GM23248 (cell line): ENCODE measurements around the gene RNF26. TPM values are rescaled to one million over a fixed set of nuclear protein-coding genes. Genes with fewer than 3 reads are reported as not detected.
A peak's percentile ranks its signal among the peaks of the same experiment; 100 is the strongest.

Experiments
- DNase-seq: peaks from one replicate; pipeline ENCODE4 v3.0.0-alpha.2; 2015
- H2AFZ ChIP-seq: fragments of 200-600 bp; sonication (generic); 2 replicates; pipeline ENCODE4 v1.6.1; 2016; ENCODE audit warnings: antibody characterized with exemption
- H3F3A ChIP-seq: fragments of 200-600 bp; sonication (generic); 2 replicates; pipeline ENCODE4 v1.6.1; 2016; ENCODE audit warnings: mild to moderate bottlenecking, antibody characterized with exemption, mixed run types; ENCODE audit not compliant: insufficient read depth
- H3K27ac ChIP-seq: fragments of 200-600 bp; sonication (generic); 2 replicates; pipeline ENCODE4 v1.5.1; 2016; ENCODE audit warnings: mild to moderate bottlenecking
- H3K27me3 ChIP-seq: fragments of 200-600 bp; sonication (generic); replicated peaks from 2 replicates; pipeline ENCODE4 v1.6.1; 2016; ENCODE audit warnings: mild to moderate bottlenecking; ENCODE audit not compliant: insufficient read depth
- H3K36me3 ChIP-seq: fragments of 200-600 bp; sonication (generic); 2 replicates; pipeline ENCODE4 v1.6.1; 2016; ENCODE audit warnings: low read depth, mild to moderate bottlenecking
- H3K4me1 ChIP-seq: fragments of 200-600 bp; sonication (generic); 2 replicates; pipeline ENCODE4 v1.6.1; 2016; ENCODE audit warnings: mild to moderate bottlenecking; ENCODE audit not compliant: insufficient read depth
- H3K4me2 ChIP-seq: fragments of 200-600 bp; sonication (generic); one replicate; pipeline ENCODE4 v1.6.1; 2016; ENCODE audit warnings: mild to moderate bottlenecking; ENCODE audit not compliant: unreplicated experiment
- H3K4me3 ChIP-seq: fragments of 200-600 bp; sonication (generic); 2 replicates; pipeline ENCODE4 v1.5.1; 2016; ENCODE audit warnings: mild to moderate bottlenecking
- H3K79me2 ChIP-seq: fragments of 200-600 bp; sonication (generic); 2 replicates; pipeline ENCODE4 v1.6.1; 2016; ENCODE audit warnings: mild to moderate bottlenecking; ENCODE audit not compliant: insufficient read depth
- H3K9ac ChIP-seq: fragments of 200-600 bp; sonication (generic); 2 replicates; pipeline ENCODE4 v1.6.1; 2016; ENCODE audit warnings: mild to moderate bottlenecking
- H3K9me2 ChIP-seq: fragments of 200-600 bp; sonication (generic); 2 replicates; pipeline ENCODE4 v1.6.1; 2016; ENCODE audit warnings: mixed run types, mild to moderate bottlenecking, moderate library complexity; ENCODE audit not compliant: insufficient read depth
- H3K9me3 ChIP-seq: fragments of 200-600 bp; sonication (generic); one replicate; pipeline ENCODE4 v1.6.1; 2017; ENCODE audit warnings: low read depth
- H4K20me1 ChIP-seq: fragments of 200-600 bp; sonication (generic); 2 replicates; pipeline ENCODE4 v1.6.0; 2016; ENCODE audit not compliant: insufficient read depth
- EZH2 ChIP-seq: fragments of 200-600 bp; sonication (generic); IDR thresholded peaks from 2 replicates; pipeline ENCODE4 v1.6.1; 2018; ENCODE audit warnings: antibody characterized with exemption, mild to moderate bottlenecking; ENCODE audit not compliant: insufficient read depth, poor library complexity, severe bottlenecking
- EZH2phosphoT487 ChIP-seq: fragments of 200-600 bp; sonication (generic); IDR thresholded peaks from 2 replicates; pipeline ENCODE4 v1.6.1; 2018; ENCODE audit warnings: antibody characterized with exemption, moderate library complexity, mild to moderate bottlenecking, low read depth; ENCODE audit not compliant: insufficient read depth
- WGBS, 2 experiments: methylation state at CpG; one replicate each; pipeline ENCODE4 v1.1.6; 2015 to 2017; ENCODE audit warnings: low lambda C conversion rate in 2 of 2, low coverage in 1 of 2; ENCODE audit errors: missing lambda C conversion rate in 2 of 2; 5-methylcytosine and 5-hydroxymethylcytosine counted together
- in situ Hi-C: fragments of 300-500 bp; cut with MboI; formaldehyde crosslinking; loops from 2 replicates; pipeline ENCODE4 v1.15.0; 2020
- polyA plus RNA-seq: library from polyadenylated mRNA; unstranded; fragments of >200 nt; fragmentation: Nextera tagmentation; extraction: Ambion mirVana; gene quantifications from 2 replicates; pipeline ENCODE4 v1.2.1, GENCODE V29; 2016
- total RNA-seq: library from RNA; depleted of rRNA; stranded (reverse); fragments of >200 nt; shearing (Covaris generic); gene quantifications from 2 replicates; pipeline ENCODE4 v1.2.3, GENCODE V29; 2014

The RNF26 gene
- total and polyA plus RNA-seq, 2 experiments from 2014 or later: 8.0 to 49.5 TPM

DNA sequence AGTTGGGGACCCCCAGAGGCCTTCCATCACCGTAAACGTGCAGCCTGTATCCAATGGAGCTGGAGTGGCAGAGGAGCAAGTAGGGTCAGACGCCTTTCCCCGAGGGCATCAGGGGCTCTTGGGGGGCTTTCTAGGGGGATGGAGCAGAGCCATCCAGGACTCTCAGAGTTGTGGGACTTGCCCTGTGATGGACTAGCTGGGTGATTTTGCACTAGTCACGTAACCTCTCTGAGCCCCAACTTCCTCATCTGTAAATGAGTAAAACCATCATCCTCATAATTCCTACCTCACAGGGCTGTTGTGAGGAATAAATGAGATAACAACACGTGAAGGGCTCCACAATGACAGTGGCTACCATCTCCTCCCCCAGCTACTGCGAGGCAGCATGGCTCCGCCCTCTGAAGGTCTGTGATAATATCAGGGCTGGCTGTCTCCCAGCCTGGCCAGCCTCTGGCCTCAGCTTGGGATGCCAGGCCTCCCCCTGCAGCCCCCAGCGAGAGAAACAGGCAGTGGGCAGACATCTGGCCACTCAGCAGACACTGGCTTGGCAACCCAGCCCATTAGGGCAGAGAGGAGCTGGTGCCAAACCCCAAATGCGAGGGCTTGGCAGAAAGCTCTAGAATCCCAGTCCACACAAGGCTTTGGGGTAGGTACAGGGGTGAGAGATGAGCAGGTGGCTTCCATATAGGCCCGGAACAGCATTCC, 40.5 kb downstream of the RNF26 start:
- no peaks in the 10 kb centered on the region for H3K36me3 ChIP-seq
- peak overlapping the region; percentile 5 for H3K4me2 ChIP-seq
- H3K27ac ChIP-seq: no peak overlapping the region
- peaks cover 23% of the 10 kb centered on the region for H3K4me1 ChIP-seq
- peak overlapping the region; percentile 2; the same call in 1 of the 2 replicates for H3K9ac ChIP-seq
- in situ Hi-C loops: no loop called here
- H3F3A ChIP-seq: no peaks in the 10 kb centered on the region
- no peaks in the 10 kb centered on the region for H3K9me2 ChIP-seq
- TF ChIP-seq EZH2phosphoT487: no peak
- TF ChIP-seq EZH2: no peak
- WGBS, 2 experiments: 40 to 43% methylated on average over 11 of the region's 11 CpGs
- no peak overlapping the region for H2AFZ ChIP-seq
- H3K9me3 ChIP-seq: no peaks in the 10 kb centered on the region
- no peaks in the 10 kb centered on the region for H4K20me1 ChIP-seq
- no peaks in the 10 kb centered on the region for H3K27me3 ChIP-seq
- H3K79me2 ChIP-seq: no peaks in the 10 kb centered on the region
- DNase-seq: peak; percentile 55
- no peak overlapping the region for H3K4me3 ChIP-seq

DNA sequence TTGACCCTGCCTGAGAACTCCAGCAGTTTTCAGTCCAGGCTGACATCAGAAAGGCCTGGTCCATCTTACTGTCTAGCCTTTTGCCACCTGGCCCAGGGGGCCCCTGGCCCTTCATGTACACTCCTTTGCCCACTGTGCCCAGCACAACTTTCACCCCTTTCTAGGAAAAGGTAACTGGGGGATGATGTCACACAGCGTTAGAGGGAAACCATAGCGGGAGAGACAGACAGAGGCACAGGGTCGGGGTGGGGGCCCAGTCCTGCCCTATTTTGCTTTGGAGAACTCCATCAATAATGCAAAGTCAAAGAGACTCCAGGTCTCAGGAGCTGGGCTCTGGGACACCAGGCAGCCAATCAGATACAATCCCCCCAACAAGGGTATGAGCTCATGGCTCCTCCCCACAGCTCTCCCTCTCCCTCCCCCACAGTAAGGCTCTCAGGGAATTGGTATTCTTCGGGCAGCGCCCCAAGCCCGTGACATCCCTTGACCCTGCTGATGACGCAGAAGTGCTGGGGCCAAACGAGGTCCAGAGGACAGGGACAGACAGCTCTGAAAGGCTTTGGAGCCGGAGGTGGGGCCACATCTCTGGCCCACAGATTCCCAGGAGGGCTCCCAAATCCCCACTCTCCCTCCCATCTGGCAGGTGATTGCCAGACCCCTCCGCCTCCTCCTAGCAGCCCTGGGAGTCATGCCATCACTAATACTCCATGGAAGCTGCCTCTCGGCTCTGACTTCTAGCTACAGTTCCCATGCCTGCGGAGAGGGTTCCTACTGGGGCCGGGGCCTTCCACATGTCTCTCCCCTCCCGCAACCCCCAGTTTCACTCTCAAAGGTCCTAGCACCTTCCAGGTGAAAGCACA, 41.2 kb downstream of the RNF26 start:
- Histone ChIP-seq H3K36me3 (no peaks in the 10 kb centered on the region), H3K4me2 (peak overlapping the region; percentile 14), H3K27me3 (no peaks in the 10 kb centered on the region), H4K20me1 (no peaks in the 10 kb centered on the region), H3K79me2 (no peaks in the 10 kb centered on the region), H3K4me3 (no peak overlapping the region), H3K9me2 (no peaks in the 10 kb centered on the region), H2AFZ (no peak overlapping the region), H3K27ac (0 out of 2 replicates have a peak overlapping the region, but pooled peaks have one; percentile 19), H3K9me3 (no peaks in the 10 kb centered on the region), H3F3A (no peaks in the 10 kb centered on the region), H3K9ac (peak overlapping the region; percentile 9; the same call in 1 of the 2 replicates), H3K4me1 (peaks cover 23% of the 10 kb centered on the region)
- DNase-seq: peak; percentile 86
- TF ChIP-seq EZH2phosphoT487: no peak
- no peak for TF ChIP-seq EZH2
- in situ Hi-C loops: no loop called here
- 46 to 51% methylated on average over 13 of the region's 14 CpGs for WGBS, 2 experiments

GRCh38 chr11:119376197-119376847, 42.0 kb downstream of the RNF26 start:
- Histone ChIP-seq H3K79me2 (no peaks in the 10 kb centered on the region), H2AFZ (no peak overlapping the region), H3K27ac (0 out of 2 replicates have a peak overlapping the region, but pooled peaks have one; percentile 19), H3K4me3 (no peak overlapping the region), H3K36me3 (no peaks in the 10 kb centered on the region), H3K4me2 (peak overlapping the region; percentile 14), H3K9ac (0 out of 2 replicates have a peak overlapping the region, but pooled peaks have one; percentile 9), H3K9me2 (no peaks in the 10 kb centered on the region), H3F3A (no peaks in the 10 kb centered on the region), H3K27me3 (no peaks in the 10 kb centered on the region), H4K20me1 (no peaks in the 10 kb centered on the region), H3K9me3 (no peaks in the 10 kb centered on the region), H3K4me1 (peaks cover 23% of the 10 kb centered on the region)
- in situ Hi-C loops: no loop called here
- peak; percentile 42 for DNase-seq
- TF ChIP-seq EZH2phosphoT487 (no peak), EZH2 (no peak)
- 93 to 94% methylated on average over 10 of the region's 11 CpGs for WGBS, 2 experiments

GRCh38 chr11:119377112-119377901, 43.0 kb downstream of the RNF26 start:
- in situ Hi-C loops: no loop called here
- H2AFZ ChIP-seq: no peak overlapping the region
- no peaks in the 10 kb centered on the region for H3K79me2 ChIP-seq
- DNase-seq: no peak
- H3F3A ChIP-seq: no peaks in the 10 kb centered on the region
- H3K9ac ChIP-seq: no peak overlapping the region
- H3K27me3 ChIP-seq: no peaks in the 10 kb centered on the region
- no peak overlapping the region for H3K4me2 ChIP-seq
- no peak overlapping the region for H3K4me3 ChIP-seq
- H3K36me3 ChIP-seq: no peaks in the 10 kb centered on the region
- TF ChIP-seq EZH2 (no peak), EZH2phosphoT487 (no peak)
- no peaks in the 10 kb centered on the region for H4K20me1 ChIP-seq
- WGBS, 2 experiments: 68 to 69% methylated on average over 12 of the region's 12 CpGs
- H3K9me3 ChIP-seq: no peaks in the 10 kb centered on the region
- no peak overlapping the region for H3K27ac ChIP-seq
- H3K9me2 ChIP-seq: no peaks in the 10 kb centered on the region
- peaks cover 28% of the 10 kb centered on the region for H3K4me1 ChIP-seq
